HG03280 (cell line): ENCODE measurements around the gene RPS6KB1.
"Not testable (repeated sequence)": the region's sequence is repeated elsewhere in the genome, so short reads cannot be mapped to it uniquely, and the experiment has no call there.

Source experiments
- ATAC-seq: cut with Tn5 transposase; IDR thresholded peaks from one replicate; pipeline ENCODE4 v1.9.1; 2021; ENCODE audit warnings: mild to moderate bottlenecking, moderate library complexity; ENCODE audit not compliant: unreplicated experiment

RPS6KB1 gene

DNA sequence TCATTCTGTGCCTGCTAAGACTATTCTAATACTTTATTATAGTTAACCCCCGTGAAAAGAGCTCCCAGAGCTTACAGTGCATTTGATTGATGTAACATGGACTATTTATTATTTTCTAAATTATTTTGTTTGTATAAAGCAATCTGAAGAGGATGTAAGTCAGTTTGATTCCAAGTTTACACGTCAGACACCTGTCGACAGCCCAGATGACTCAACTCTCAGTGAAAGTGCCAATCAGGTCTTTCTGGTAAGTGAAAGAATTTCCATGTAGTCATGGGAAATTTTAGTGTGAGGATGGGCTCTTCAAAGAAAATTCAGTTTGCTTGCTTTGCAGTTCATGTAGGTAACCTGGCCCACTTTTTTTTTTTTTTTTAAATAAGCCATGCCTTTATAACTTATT is 47.8 kb downstream of the RPS6KB1 start:
- not testable (repeated sequence) for ATAC-seq

DNA sequence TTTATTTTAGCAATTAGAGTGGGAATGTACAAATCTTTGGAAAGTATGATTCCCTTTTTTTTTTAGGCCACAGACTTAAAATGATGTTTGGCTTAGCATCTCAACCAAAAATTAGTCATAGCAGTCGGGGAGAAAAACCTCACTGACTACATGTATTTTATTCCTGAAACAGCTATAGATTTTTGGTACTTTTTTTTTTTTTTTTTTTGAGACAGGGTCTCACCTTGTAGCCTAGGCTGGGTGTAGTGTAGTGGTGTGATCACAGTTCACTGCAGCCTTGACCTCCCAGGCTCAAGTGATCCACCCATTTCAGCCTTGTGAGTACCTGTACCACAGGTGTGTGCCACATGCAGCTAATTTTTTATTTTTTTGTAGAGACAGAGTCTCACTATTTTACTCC is 48.2 kb downstream of the RPS6KB1 start:
- ATAC-seq: no peak

DNA sequence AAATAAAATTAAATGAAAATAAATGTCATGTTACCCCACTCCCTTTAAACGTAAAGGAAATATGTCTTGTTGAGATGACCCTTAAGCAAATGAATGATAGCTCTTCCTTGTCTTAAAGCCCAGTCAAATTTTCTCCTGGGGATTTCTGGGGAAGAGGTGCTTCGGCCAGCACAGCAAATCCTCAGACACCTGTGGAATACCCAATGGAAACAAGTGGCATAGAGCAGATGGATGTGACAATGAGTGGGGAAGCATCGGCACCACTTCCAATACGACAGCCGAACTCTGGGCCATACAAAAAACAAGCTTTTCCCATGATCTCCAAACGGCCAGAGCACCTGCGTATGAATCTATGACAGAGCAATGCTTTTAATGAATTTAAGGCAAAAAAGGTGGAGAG is 53.5 kb downstream of the RPS6KB1 start:
- ATAC-seq: not testable (repeated sequence)

GRCh38 chr17:59947310-59947709 is 54.4 kb downstream of the RPS6KB1 start:
- not testable (repeated sequence) for ATAC-seq

GRCh38 chr17:59950049-59950448 is 57.1 kb downstream of the RPS6KB1 start:
- no peak for ATAC-seq

DNA sequence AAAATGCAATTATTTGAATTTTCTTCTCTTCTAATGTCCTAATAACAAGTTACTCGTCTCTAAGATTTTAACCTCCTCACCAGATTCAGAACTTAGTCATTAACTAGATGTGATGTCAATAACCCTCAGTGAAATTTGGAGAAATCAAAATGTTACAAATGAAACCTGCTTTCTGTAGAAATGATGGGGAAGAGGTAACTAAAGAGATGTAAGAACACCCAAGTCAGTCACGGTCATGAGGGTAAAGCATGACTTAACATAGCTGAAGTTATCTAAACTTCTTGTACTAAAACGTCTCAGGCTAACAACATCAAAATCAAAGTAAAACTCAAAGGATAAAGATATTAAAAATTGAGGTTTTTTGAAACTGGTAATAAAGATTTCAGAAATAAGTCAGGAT is 61.9 kb downstream of the RPS6KB1 start:
- no peak for ATAC-seq

GRCh38 chr17:59959574-59959973 is 66.7 kb downstream of the RPS6KB1 start:
- ATAC-seq: not testable (repeated sequence)

GRCh38 chr17:59962739-59963318 is 69.9 kb downstream of the RPS6KB1 start:
- ATAC-seq: no peak

- ATAC-seq: peak; percentile 36
Measured at GRCh38 chr17:59963738-59964481, 71.0 kb downstream of the RPS6KB1 start.

GRCh38 chr17:59964482-59965328 is 71.8 kb downstream of the RPS6KB1 start, which contains the start of gene RNFT1:
RNFT1 (minus strand) TSS chr17:59964740; CDS start chr17:59964663, 77 bp downstream.
- ATAC-seq: peak; percentile 86

DNA sequence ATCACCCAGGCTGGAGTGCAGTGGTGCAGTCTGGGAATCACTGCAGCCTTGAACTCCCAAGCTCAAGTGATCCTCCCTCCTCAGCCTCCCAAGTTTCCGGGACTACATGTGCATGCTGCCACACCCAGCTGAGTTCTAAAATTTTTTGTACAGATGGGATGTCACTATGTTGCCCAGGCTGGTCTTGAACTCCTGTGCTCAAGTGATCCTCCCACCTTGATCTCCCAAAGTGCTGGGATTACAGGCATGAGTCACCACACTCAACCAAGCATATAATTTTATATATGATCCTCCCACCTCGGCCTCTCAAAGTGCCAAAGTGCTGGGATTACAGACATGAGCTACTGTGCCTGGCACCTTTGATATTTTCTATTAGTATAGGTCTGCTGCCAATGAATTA is 78.8 kb downstream of the RPS6KB1 start:
- ATAC-seq: not testable (repeated sequence)

DNA sequence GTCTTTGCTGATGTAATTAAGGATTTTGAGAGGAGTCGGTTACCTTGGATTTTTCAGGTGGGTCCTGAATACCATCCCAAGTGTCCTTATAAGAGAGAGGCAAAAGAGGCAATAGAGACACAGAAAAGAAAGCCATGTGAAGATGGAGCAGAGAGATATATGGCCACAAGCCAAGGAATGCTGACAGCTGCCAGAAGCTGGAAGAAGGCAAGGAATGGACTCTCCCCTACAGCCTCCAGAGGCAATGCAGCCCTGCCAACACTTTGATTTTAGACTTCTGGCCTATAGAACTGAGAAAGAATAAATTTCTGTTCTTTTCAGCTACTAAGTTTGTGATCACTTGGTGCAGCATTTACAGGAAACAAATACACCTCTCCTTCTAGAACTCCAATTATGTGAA is 79.9 kb downstream of the RPS6KB1 start:
- no peak for ATAC-seq

DNA sequence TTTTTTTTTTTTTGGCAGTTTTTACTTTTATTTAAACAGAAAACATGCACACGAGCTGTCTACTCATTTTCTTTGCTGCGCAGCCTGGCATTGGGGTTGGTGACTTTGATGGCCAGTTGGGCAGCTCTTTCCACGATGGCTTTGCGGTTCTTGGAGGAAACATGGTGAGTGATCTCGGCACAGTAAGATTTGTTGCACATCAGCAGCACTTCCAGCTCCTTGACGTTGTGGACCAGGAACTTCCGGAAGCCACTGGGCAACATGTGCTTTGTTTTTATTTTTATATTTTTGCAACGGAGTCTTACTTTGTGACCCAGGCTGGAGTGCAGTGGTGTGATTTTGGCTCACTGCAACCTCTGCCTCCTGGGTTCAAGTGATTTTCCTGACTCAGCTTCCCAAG is 80.6 kb downstream of the RPS6KB1 start:
- not testable (repeated sequence) for ATAC-seq

DNA sequence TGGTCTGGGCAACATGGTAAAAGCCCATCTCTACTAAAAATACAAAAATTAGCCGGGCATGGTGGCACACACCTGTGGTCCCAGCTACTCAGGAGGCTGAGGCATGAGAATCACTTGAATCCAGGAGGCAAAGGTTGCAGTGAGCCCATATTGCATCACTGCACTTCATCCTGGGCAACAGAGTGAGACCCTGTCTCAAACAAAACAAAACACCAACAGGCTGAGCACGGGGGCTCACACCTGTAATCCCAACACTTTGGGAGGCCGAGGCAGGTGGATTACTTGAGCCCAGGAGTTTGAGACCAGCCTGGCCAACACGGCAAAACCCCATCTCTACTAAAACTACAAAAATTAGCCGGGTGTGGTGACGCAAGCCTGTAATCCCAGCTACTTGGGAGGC is 82.2 kb downstream of the RPS6KB1 start:
- not testable (repeated sequence) for ATAC-seq

DNA sequence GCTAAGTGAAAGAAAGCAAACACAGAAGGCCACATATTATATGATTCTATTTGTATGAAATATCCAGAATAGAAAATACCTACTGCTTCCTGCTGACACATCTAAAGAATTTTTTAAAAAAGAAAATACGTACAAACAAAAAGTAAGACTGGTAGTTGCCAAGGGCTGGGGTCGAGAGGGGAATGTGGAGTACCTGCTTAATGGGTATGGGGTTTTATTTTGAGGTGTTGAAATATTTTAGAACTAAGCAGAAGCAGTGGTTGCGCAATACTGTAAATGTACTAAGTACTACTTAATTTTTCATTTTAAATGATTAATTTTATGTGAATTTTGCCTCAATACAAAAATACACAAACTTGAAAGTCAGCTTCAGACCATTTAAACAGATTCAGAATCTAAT is 103.7 kb downstream of the RPS6KB1 start:
- ATAC-seq: not testable (repeated sequence)
